Neural cell (in vitro differentiated cells): ENCODE data around the gene TMEM125. TPM values are rescaled to one million over a fixed set of nuclear protein-coding genes. Genes with fewer than 3 reads are reported as not detected.
A peak's percentile ranks its signal among the peaks of the same experiment; 100 is the strongest.

Source experiments
- H2AFZ ChIP-seq: fragments of 200-600, 300-800 bp; sonication (generic), shearing (Covaris generic); 2 replicates; pipeline ENCODE4 v1.6.0; 2014; ENCODE audit warnings: low read depth, mild to moderate bottlenecking, antibody characterized with exemption, low read length, moderate library complexity
- H3F3A ChIP-seq: fragments of 200-600 bp; shearing (Covaris generic); 2 replicates; pipeline ENCODE4 v1.6.1; 2016; ENCODE audit warnings: mild to moderate bottlenecking, moderate library complexity, mixed read lengths, antibody characterized with exemption, low read length; ENCODE audit not compliant: insufficient read depth, poor library complexity, severe bottlenecking
- H3K27ac ChIP-seq: fragments of 200-600, 300-800 bp; sonication (generic), shearing (Covaris generic); 2 replicates; pipeline ENCODE4 v1.5.1; 2014; ENCODE audit warnings: mild to moderate bottlenecking, low read length, moderate library complexity
- H3K27me3 ChIP-seq: fragments of 300-800, 200-600 bp; sonication (generic), shearing (Covaris generic); 2 replicates; pipeline ENCODE4 v1.6.0; 2014; ENCODE audit warnings: mild to moderate bottlenecking, low read depth, low read length, moderate library complexity; ENCODE audit not compliant: insufficient read depth
- H3K36me3 ChIP-seq: fragments of 300-800, 200-600 bp; sonication (generic), shearing (Covaris generic); 2 replicates; pipeline ENCODE4 v1.5.1; 2014; ENCODE audit warnings: mild to moderate bottlenecking, antibody characterized with exemption, low read length, moderate library complexity; ENCODE audit not compliant: insufficient read depth
- H3K4me2 ChIP-seq: fragments of 300-800, 200-600 bp; sonication (generic), shearing (Covaris generic); 2 replicates; pipeline ENCODE4 v1.6.0; 2014; ENCODE audit warnings: mild to moderate bottlenecking, low read length
- H3K4me3 ChIP-seq: fragments of 300-800, 200-600 bp; sonication (generic), shearing (Covaris generic); 2 replicates; pipeline ENCODE4 v1.5.1; 2014; ENCODE audit warnings: mild to moderate bottlenecking, low read length, moderate library complexity
- H3K79me2 ChIP-seq: fragments of 200-600 bp; shearing (Covaris generic); replicated peaks from 2 replicates; pipeline ENCODE4 v1.6.0; 2014; ENCODE audit warnings: mild to moderate bottlenecking, low read length, moderate library complexity; ENCODE audit not compliant: insufficient read depth
- H3K9ac ChIP-seq: fragments of 300-800, 200-600 bp; sonication (generic), shearing (Covaris generic); 2 replicates; pipeline ENCODE4 v1.6.1; 2016; ENCODE audit warnings: mild to moderate bottlenecking, low read length, mixed read lengths
- H3K9me2 ChIP-seq: fragments of 200-600 bp; shearing (Covaris generic); 2 replicates; pipeline ENCODE4 v1.6.1; 2016; ENCODE audit warnings: mild to moderate bottlenecking, low read length, mixed read lengths; ENCODE audit not compliant: insufficient read depth
- H3K9me3 ChIP-seq: fragments of 200-600, 300-800 bp; sonication (generic), shearing (Covaris generic); 2 replicates; pipeline ENCODE4 v1.6.1; 2016; ENCODE audit warnings: mild to moderate bottlenecking, mixed run types, low read length, moderate library complexity, mixed read lengths
- H4K20me1 ChIP-seq: fragments of 200-600 bp; shearing (Covaris generic); 2 replicates; pipeline ENCODE4 v1.6.1; 2016; ENCODE audit warnings: mild to moderate bottlenecking, mixed run types; ENCODE audit not compliant: insufficient read depth
- CTCF ChIP-seq: fragments of 450-650 bp; IDR thresholded peaks from 2 replicates; pipeline ENCODE4 v1.5.1; 2014; ENCODE audit warnings: antibody characterized with exemption, mild to moderate bottlenecking, moderate library complexity; ENCODE audit not compliant: poor library complexity, severe bottlenecking
- EP300 ChIP-seq: fragments of 450-650 bp; conservative IDR thresholded peaks from 2 replicates; pipeline ENCODE4 v1.6.1; 2014; ENCODE audit warnings: antibody characterized with exemption, mild to moderate bottlenecking, moderate library complexity; ENCODE audit not compliant: poor library complexity, severe bottlenecking
- EZH2 ChIP-seq: fragments of 200-600, 300-800 bp; shearing (Covaris generic), sonication (generic); IDR thresholded peaks from 2 replicates; pipeline ENCODE4 v1.6.1; 2014; ENCODE audit warnings: antibody characterized with exemption, low read length, borderline replicate concordance, mild to moderate bottlenecking; ENCODE audit not compliant: insufficient read depth, poor library complexity, severe bottlenecking
- MXI1 ChIP-seq: fragments of 450-650 bp; conservative IDR thresholded peaks from 2 replicates; pipeline ENCODE4 v1.6.1; 2014; ENCODE audit warnings: antibody characterized with exemption, mild to moderate bottlenecking; ENCODE audit not compliant: poor library complexity, severe bottlenecking
- POLR2AphosphoS5 ChIP-seq: IDR thresholded peaks from 2 replicates; pipeline ENCODE4 v1.6.1; 2012
- RAD21 ChIP-seq: fragments of 450-650 bp; conservative IDR thresholded peaks from 2 replicates; pipeline ENCODE4 v1.6.1; 2014; ENCODE audit warnings: antibody characterized with exemption, mild to moderate bottlenecking, moderate library complexity
- REST ChIP-seq: IDR thresholded peaks from 2 replicates; pipeline ENCODE4 v1.6.1; 2012; ENCODE audit warnings: borderline replicate concordance
- SMC3 ChIP-seq: fragments of 450-650 bp; conservative IDR thresholded peaks from 2 replicates; pipeline ENCODE4 v1.6.1; 2014; ENCODE audit warnings: antibody characterized with exemption, mild to moderate bottlenecking, moderate library complexity; ENCODE audit not compliant: poor library complexity
- TAF1 ChIP-seq: IDR thresholded peaks from 2 replicates; pipeline ENCODE4 v1.6.1; 2012; ENCODE audit warnings: low read depth
- polyA plus RNA-seq: library from polyadenylated mRNA; depleted of rRNA; stranded (reverse); fragments of >200 nt; gene quantifications from 2 replicates; pipeline ENCODE4 v1.2.3, GENCODE V29; 2014

Gene TMEM125
- polyA plus RNA-seq, 1 donor from 2014 or later, result not detected

GRCh38 chr1:43238085-43238484 lies 31.7 kb upstream of the TMEM125 start:
- Histone ChIP-seq H3K4me2 (no peak overlapping the region), H4K20me1 (no peaks in the 10 kb centered on the region), H3K9ac (no peak overlapping the region), H3K9me2 (no peaks in the 10 kb centered on the region), H3K79me2 (no peaks in the 10 kb centered on the region), H3F3A (no peaks in the 10 kb centered on the region), H2AFZ (no peak overlapping the region), H3K27ac (no peak overlapping the region), H3K36me3 (no peaks in the 10 kb centered on the region), H3K4me3 (no peak overlapping the region), H3K27me3 (no peaks in the 10 kb centered on the region), H3K9me3 (no peaks in the 10 kb centered on the region)
- TF ChIP-seq EP300, result no peak
- peak; percentile 56 for TF ChIP-seq RAD21
- peak; percentile 51 for TF ChIP-seq SMC3
- TF ChIP-seq CTCF, result peak; percentile 51
- TF ChIP-seq POLR2AphosphoS5, result no peak
- TF ChIP-seq REST, result no peak

GRCh38 chr1:43238991-43239469 lies 30.8 kb upstream of the TMEM125 start:
- Histone ChIP-seq H3K9me3 (no peaks in the 10 kb centered on the region), H3K36me3 (no peaks in the 10 kb centered on the region), H3K27ac (no peak overlapping the region), H3K79me2 (no peaks in the 10 kb centered on the region), H3K9me2 (no peaks in the 10 kb centered on the region), H2AFZ (no peak overlapping the region), H4K20me1 (no peaks in the 10 kb centered on the region), H3K27me3 (no peaks in the 10 kb centered on the region), H3K4me3 (no peak overlapping the region), H3K4me2 (no peak overlapping the region), H3K9ac (no peak overlapping the region), H3F3A (no peaks in the 10 kb centered on the region)
- TF ChIP-seq CTCF (no peak), REST (no peak), POLR2AphosphoS5 (no peak), EP300 (no peak), EZH2 (no peak), MXI1 (no peak), SMC3 (no peak), RAD21 (no peak), TAF1 (no peak)
